Measurements from ENCODE around the gene PLK5. TPM values are rescaled to one million over a fixed set of nuclear protein-coding genes. Genes with fewer than 3 reads are reported as not detected.

Gene PLK5
- total RNA-seq, 1 experiment from 2014 or later, result 0.57 TPM

DNA sequence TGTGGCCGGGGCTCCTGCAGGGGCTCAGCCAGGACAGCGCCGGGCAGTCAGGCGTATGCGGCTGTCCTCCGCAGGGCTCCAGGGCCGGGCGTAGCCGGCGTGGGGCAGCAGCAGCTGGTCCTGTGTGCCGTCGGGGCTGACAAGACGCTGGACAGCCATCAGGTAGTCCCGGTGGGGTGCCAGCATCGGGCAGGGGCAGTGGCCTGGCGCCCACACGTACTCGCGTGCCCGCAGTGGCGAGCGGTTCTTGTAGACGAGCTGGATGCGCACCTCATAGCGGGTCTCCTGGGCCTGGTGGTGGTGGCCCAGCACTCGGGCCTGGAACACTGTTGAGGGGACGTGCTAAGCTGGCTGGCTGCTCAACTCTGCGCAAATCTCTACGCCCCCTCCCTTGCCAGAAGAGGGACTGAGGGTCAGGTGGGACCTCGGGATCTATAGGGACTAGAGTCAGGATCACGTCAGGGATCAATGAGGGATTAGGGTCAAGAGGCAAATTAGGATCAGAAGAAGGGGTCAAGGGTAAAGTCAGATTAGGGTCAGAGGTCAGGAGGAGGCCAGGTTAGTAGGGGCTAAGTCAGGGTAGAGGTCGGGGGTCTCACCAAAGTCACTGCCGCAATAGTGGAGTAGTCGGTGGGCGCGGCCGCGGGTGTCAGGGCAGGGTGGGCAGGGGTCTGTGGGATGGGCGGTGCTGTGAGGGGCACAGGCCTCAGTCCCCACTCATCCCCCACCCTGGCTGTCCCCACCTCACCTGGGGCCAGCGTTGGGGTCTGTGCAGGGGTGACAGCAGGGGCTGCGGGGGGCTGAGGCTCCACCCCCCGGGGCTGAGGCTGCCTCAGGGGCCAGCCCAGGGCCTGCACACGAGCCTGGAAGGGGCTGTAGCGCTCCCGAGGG lies 17.6 kb upstream of the PLK5 start:
- no peak overlapping the region for H3K4ac ChIP-seq (ENCODE audit: low read depth, low read length)
- H3K18ac ChIP-seq (ENCODE audit: insufficient read length, low read depth, low read length), result no peak overlapping the region
- no peak overlapping the region for H3K56ac ChIP-seq (ENCODE audit: insufficient read length, low read depth, low read length)
- no peak overlapping the region for H3K23ac ChIP-seq (ENCODE audit: insufficient read length, low read depth, low read length)
- H3T11ph ChIP-seq (ENCODE audit: low read length), result no peak overlapping the region
- H4K8ac ChIP-seq (replicated peaks; ENCODE audit: insufficient read length, low read depth, low read length), result no peak overlapping the region
- Mint-ChIP-seq H3K36me3 (ENCODE audit: insufficient read depth in 1 of 3, low read depth in 3 of 3) (no peaks in the 10 kb centered on the region), H3K4me1 (peaks cover 13 to 23% of the 10 kb centered on the region in 2 experiments), H3K27me3 (ENCODE audit: low read depth) (peaks cover 71% of the 10 kb centered on the region), H3K9me3 (peaks cover under 1 to 5% of the 10 kb centered on the region in 2 experiments; a peak in 3 of 5 replicates), H3K4me3 (no peak overlapping the region; a peak in 1 of 5 replicates), H3K27ac (no peak overlapping the region)
- H4K5ac ChIP-seq (ENCODE audit: insufficient read length, low read depth, low read length), result no peak overlapping the region
- no peak overlapping the region for H3K4me2 ChIP-seq (ENCODE audit: insufficient read depth, insufficient read length, low read length)
- no peak overlapping the region for H2AFZ ChIP-seq (ENCODE audit: low read length)
- no peaks in the 10 kb centered on the region; the same call in 1 of the 2 replicates for H3K27me3 ChIP-seq (ENCODE audit: insufficient read depth, low read length)
- no peak overlapping the region for H3K9ac ChIP-seq (ENCODE audit: extremely low read depth, insufficient read length, low read length)
- no peaks in the 10 kb centered on the region for H4K20me1 ChIP-seq (ENCODE audit: control insufficient read depth, insufficient read depth, insufficient read length)
- no peaks in the 10 kb centered on the region for H3K79me1 ChIP-seq (ENCODE audit: insufficient read depth, low read depth, low read length, poor library complexity, severe bottlenecking)
- no peak overlapping the region for H2BK120ac ChIP-seq (ENCODE audit: low read depth, low read length, poor library complexity, severe bottlenecking)
- H3K23me2 ChIP-seq (ENCODE audit: insufficient read length, low read depth, low read length, poor library complexity, severe bottlenecking), result peaks cover 11% of the 10 kb centered on the region
- no peaks in the 10 kb centered on the region for H3K9me3 ChIP-seq (ENCODE audit: control insufficient read depth, low read depth, low read length)
- no peak overlapping the region for H3K14ac ChIP-seq (ENCODE audit: insufficient read depth, low read length)
- H4K91ac ChIP-seq (ENCODE audit: insufficient read length, low read depth, low read length), result no peak overlapping the region
- H2BK12ac ChIP-seq (ENCODE audit: insufficient read length, low read depth, low read length), result no peak overlapping the region
- H3K27ac ChIP-seq (ENCODE audit: insufficient read length, low read depth, low read length), result no peak overlapping the region
- no peak overlapping the region for H2BK15ac ChIP-seq (ENCODE audit: low read depth, low read length)
- TF ChIP-seq, protein P1, sequence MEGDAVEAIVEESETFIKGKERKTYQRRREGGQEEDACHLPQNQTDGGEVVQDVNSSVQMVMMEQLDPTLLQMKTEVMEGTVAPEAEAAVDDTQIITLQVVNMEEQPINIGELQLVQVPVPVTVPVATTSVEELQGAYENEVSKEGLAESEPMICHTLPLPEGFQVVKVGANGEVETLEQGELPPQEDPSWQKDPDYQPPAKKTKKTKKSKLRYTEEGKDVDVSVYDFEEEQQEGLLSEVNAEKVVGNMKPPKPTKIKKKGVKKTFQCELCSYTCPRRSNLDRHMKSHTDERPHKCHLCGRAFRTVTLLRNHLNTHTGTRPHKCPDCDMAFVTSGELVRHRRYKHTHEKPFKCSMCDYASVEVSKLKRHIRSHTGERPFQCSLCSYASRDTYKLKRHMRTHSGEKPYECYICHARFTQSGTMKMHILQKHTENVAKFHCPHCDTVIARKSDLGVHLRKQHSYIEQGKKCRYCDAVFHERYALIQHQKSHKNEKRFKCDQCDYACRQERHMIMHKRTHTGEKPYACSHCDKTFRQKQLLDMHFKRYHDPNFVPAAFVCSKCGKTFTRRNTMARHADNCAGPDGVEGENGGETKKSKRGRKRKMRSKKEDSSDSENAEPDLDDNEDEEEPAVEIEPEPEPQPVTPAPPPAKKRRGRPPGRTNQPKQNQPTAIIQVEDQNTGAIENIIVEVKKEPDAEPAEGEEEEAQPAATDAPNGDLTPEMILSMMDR (conservative IDR thresholded peaks at IDR 0.05), result no peak
- no peaks in the 10 kb centered on the region for H3K79me2 ChIP-seq (ENCODE audit: insufficient read depth, low read length)
- H2BK5ac ChIP-seq (ENCODE audit: insufficient read length, low read length), result no peak overlapping the region
- WGBS (ENCODE audit: extremely low coverage, insufficient read length, low lambda C conversion rate), result no CpG with 5 or more reads among the region's 45 CpGs
- no peak overlapping the region for H2AK5ac ChIP-seq (ENCODE audit: insufficient read length, low read length)
- H3K4me1 ChIP-seq (ENCODE audit: insufficient read depth, low read length), result no peaks in the 10 kb centered on the region
- no peak overlapping the region for H2BK20ac ChIP-seq (ENCODE audit: low read depth, low read length, poor library complexity, severe bottlenecking)
- no peak for DNase-seq
